Mucosa of rectum (tissue), 2 donors: ENCODE results near the gene EDNRB.

Experiments
- H3K27ac ChIP-seq, 2 donors: one replicate each; pipeline ENCODE4 v1.7.0; 2013; ENCODE audit warnings: inconsistent platforms in 2 of 2, low read depth in 2 of 2, low read length in 2 of 2
- H3K27me3 ChIP-seq, 2 donors: one replicate each; pipeline ENCODE4 v1.7.0; 2013; ENCODE audit warnings: low read length in 2 of 2; ENCODE audit not compliant: control insufficient read depth in 2 of 2, insufficient read depth in 2 of 2
- H3K36me3 ChIP-seq, 2 donors: one replicate each; pipeline ENCODE4 v1.7.0; 2013; ENCODE audit warnings: low read length in 2 of 2; ENCODE audit not compliant: control insufficient read depth in 2 of 2, insufficient read depth in 2 of 2
- H3K4me1 ChIP-seq, 2 donors: one replicate each; pipeline ENCODE4 v1.7.0; 2013; ENCODE audit warnings: low read length in 2 of 2, mild to moderate bottlenecking in 1 of 2; ENCODE audit not compliant: control insufficient read depth in 2 of 2, insufficient read depth in 2 of 2
- H3K4me3 ChIP-seq, 2 donors: one replicate each; pipeline ENCODE4 v1.7.0; 2013; ENCODE audit warnings: low read length in 2 of 2
- H3K9ac ChIP-seq, 2 donors: one replicate each; pipeline ENCODE4 v1.7.0; 2013; ENCODE audit warnings: low read length in 2 of 2, low read depth in 1 of 2, mild to moderate bottlenecking in 1 of 2
- H3K9me3 ChIP-seq, 2 donors: one replicate each; pipeline ENCODE4 v1.7.0; 2013; ENCODE audit warnings: low read length in 2 of 2; ENCODE audit not compliant: control insufficient read depth in 2 of 2
- donor health status: healthy.
- donor health status: Normal muscosa, but diverticular disease.

Gene EDNRB

GRCh38 chr13:77902319-77902963 is 16.2 kb downstream of the EDNRB start:
- Histone ChIP-seq H3K4me3 (no peak overlapping the region), H3K9ac (no peak overlapping the region), H3K36me3 (no peaks in the 10 kb centered on the region), H3K27ac (no peak overlapping the region), H3K4me1 (no peaks in the 10 kb centered on the region), H3K9me3 (no peaks in the 10 kb centered on the region), H3K27me3 (no peaks in the 10 kb centered on the region)

DNA sequence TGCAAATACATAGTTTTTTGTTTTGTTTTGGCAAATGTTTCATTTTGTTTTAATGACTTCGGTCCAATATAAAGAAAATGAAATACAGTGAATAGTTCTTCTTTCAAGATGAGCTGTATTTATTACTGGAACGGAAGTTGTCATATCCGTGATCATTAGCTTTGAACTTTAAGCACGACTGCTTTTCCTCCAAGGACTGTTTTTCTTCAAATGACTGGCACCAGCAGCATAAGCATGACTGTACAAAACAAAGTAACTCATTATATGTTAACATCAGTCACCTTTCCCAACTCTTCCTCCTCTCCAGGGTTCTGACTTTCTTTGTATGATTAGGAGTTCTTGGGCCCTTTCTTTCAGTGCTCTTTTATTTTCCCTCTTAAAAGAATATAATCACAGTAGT is 20.5 kb downstream of the EDNRB start:
- H3K4me1 ChIP-seq: peaks cover 0 to 2% of the 10 kb centered on the region in 2 donors
- H3K9ac ChIP-seq: no peak overlapping the region
- H3K9me3 ChIP-seq: no peaks in the 10 kb centered on the region
- no peaks in the 10 kb centered on the region for H3K27me3 ChIP-seq
- no peak overlapping the region for H3K27ac ChIP-seq
- no peaks in the 10 kb centered on the region for H3K36me3 ChIP-seq
- H3K4me3 ChIP-seq: no peak overlapping the region

DNA sequence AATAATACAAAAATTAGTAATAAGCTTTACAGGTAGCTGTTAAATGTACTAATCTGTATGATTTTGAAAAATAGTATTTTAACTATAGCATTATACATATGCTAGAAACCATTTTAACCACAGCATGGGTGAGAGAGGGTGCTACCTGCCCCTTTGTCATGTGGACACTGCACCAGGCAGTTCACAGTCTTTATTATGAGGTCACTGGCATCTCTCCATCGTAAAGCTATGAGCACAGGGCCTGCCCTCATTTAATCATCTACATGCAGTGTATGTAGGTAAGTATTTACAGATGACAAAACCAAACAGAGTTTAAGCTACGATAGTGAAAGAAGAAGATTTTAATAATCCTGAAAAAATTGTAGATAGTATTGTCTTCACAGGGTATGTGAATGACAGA is 21.7 kb downstream of the EDNRB start:
- Histone ChIP-seq H3K9me3 (no peaks in the 10 kb centered on the region), H3K4me1 (peaks cover 0 to 2% of the 10 kb centered on the region in 2 donors), H3K27me3 (no peaks in the 10 kb centered on the region), H3K9ac (no peak overlapping the region), H3K36me3 (no peaks in the 10 kb centered on the region), H3K4me3 (no peak overlapping the region), H3K27ac (no peak overlapping the region)

DNA sequence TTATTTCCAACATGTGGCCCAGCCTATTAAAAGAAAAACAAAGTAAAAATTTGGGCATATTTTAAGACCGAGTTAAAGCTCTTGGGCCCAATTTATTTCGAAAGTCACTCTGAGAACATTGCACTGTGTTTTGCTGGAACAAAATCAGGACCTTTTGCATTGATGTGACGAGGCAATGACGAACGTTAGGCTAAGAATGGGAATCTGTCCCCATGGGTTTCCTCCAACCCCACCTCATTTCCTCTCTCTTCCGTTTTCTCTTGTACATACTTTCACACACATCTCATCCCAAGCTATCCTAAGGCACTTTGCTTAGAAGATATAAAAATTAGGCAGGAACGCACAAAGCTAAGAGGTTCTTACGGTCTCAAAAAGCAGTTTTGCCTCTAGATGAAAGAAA is 22.1 kb downstream of the EDNRB start:
- H3K4me3 ChIP-seq: no peak overlapping the region
- H3K27me3 ChIP-seq: no peaks in the 10 kb centered on the region
- no peak overlapping the region for H3K27ac ChIP-seq
- no peak overlapping the region for H3K9ac ChIP-seq
- H3K4me1 ChIP-seq: peaks cover 0 to 2% of the 10 kb centered on the region in 2 donors
- H3K36me3 ChIP-seq: no peaks in the 10 kb centered on the region
- no peaks in the 10 kb centered on the region for H3K9me3 ChIP-seq

GRCh38 chr13:77894743-77895142 is 23.9 kb downstream of the EDNRB start:
- Histone ChIP-seq H3K27me3 (no peaks in the 10 kb centered on the region), H3K36me3 (no peaks in the 10 kb centered on the region), H3K27ac (no peak overlapping the region), H3K4me1 (peaks cover 0 to 2% of the 10 kb centered on the region in 2 donors), H3K9me3 (no peaks in the 10 kb centered on the region), H3K4me3 (no peak overlapping the region), H3K9ac (no peak overlapping the region)

DNA sequence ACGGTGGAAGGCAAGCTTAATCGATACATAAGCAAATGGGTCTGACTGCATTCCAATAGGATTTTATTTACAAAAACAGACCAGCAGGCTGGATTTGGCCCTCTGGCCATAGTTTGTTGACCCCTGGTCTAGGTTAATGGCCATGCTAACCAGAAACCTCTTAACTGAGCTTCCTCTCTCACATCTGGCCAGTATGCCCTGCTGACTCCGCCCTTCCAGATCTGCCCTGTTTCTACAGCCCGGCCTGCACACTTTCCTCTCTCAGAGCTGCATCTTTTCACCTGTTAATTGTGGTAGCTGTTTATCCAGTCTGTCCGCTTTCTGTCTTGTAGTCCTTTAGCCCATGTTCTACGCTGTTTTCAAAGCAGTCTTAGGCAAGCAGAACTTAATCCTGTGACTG is 25.6 kb downstream of the EDNRB start:
- peaks cover 0 to 2% of the 10 kb centered on the region in 2 donors for H3K4me1 ChIP-seq
- H3K27me3 ChIP-seq: no peaks in the 10 kb centered on the region
- no peak overlapping the region for H3K9ac ChIP-seq
- no peaks in the 10 kb centered on the region for H3K9me3 ChIP-seq
- no peak overlapping the region for H3K4me3 ChIP-seq
- H3K36me3 ChIP-seq: no peaks in the 10 kb centered on the region
- no peak overlapping the region for H3K27ac ChIP-seq

DNA sequence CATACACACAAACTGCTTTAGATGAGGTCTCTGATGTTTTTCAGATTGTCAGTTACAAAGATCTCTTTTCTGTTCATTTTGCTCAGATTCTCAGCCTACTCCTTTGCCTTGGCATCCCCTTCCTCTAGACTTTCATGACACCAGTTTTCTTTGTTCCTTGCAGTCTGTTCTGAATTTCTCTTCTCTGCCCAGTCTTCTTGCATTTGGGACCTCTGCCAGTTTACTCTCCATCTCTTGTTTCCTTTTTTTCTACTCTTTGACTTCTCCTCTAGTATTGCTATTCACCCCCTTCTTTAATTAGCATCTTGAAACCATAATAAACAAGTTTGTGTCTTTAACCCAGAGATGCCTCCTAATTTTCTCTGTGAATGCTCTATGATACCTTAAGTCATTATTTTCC is 26.1 kb downstream of the EDNRB start:
- Histone ChIP-seq H3K4me3 (no peak overlapping the region), H3K27me3 (no peaks in the 10 kb centered on the region), H3K9me3 (no peaks in the 10 kb centered on the region), H3K27ac (no peak overlapping the region), H3K9ac (no peak overlapping the region), H3K36me3 (no peaks in the 10 kb centered on the region), H3K4me1 (peaks cover 0 to 2% of the 10 kb centered on the region in 2 donors)

DNA sequence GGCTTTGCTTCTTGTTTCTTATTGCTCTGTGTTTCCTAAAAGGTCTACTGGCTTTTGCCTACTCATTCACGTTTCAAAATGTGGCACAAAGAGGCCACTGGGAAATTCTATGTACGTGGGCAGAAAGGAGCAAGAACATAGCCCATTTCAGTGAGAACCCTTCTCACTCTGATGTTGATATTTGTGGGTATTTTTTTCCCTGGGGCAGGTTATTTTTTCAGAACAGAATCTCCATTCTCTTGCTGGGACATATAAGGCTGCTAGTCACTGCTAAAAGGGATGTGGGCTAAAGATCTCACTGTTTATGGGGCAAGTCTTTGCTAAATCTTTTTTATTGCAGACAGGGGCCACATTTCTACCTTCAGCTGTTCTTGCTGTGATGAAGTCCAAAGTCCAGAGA is 27.1 kb downstream of the EDNRB start:
- Histone ChIP-seq H3K27ac (no peak overlapping the region), H3K4me1 (peaks cover 0 to 2% of the 10 kb centered on the region in 2 donors), H3K9me3 (no peaks in the 10 kb centered on the region), H3K27me3 (no peaks in the 10 kb centered on the region), H3K36me3 (no peaks in the 10 kb centered on the region), H3K9ac (no peak overlapping the region), H3K4me3 (no peak overlapping the region)

GRCh38 chr13:77891041-77891440 is 27.6 kb downstream of the EDNRB start:
- no peaks in the 10 kb centered on the region for H3K27me3 ChIP-seq

DNA sequence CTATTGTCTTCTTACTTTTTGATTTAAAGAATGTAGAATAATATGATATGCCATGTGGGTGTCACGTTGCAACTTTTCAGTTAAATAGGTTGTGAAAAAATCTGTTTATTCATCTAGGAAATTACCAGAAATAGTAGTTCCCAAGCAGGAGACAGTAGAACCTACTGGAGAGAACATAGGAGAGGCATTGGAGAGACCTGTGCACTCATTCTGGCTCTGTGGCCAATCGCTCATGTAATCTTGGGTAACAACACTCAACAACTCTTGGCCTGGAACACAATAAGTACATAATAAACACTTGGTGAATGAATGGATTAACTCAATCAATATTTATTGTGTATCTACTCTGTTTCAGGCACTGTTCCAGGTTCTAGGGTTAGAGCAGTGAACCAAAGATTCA is 35.3 kb downstream of the EDNRB start:
- H3K9me3 ChIP-seq: no peaks in the 10 kb centered on the region

More at GRCh38 chr13:77891041-77891440, 27.6 kb downstream of the EDNRB start:
- no peak overlapping the region for H3K9ac ChIP-seq
- H3K4me1 ChIP-seq: peaks cover 0 to 2% of the 10 kb centered on the region in 2 donors
- no peak overlapping the region for H3K4me3 ChIP-seq
- H3K9me3 ChIP-seq: no peaks in the 10 kb centered on the region
- no peak overlapping the region for H3K27ac ChIP-seq
- no peaks in the 10 kb centered on the region for H3K36me3 ChIP-seq

DNA sequence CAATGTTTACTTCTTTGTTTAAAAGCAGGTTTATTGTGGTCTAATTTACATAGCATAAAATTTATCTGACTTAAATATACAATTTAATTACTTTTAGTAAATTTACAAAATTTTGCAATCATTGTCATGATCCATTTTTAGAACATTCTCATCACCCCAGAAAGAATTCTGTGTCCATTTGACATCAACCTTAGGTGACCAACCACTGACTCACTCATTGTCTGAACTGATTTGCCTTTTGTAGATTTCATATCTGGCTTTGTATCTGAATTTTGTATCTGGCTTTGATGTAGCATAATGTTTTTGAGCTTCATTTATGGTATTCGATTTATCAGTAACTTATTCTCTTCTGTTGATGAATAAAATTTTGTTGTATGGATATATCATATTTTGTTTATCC is 40.4 kb downstream of the EDNRB start:
- Histone ChIP-seq H3K36me3 (no peaks in the 10 kb centered on the region), H3K9ac (no peak overlapping the region), H3K27me3 (no peaks in the 10 kb centered on the region), H3K4me3 (no peak overlapping the region), H3K27ac (no peak overlapping the region), H3K4me1 (no peaks in the 10 kb centered on the region), H3K9me3 (no peaks in the 10 kb centered on the region)

More for the DNA sequence above, 35.3 kb downstream of the EDNRB start:
- Histone ChIP-seq H3K4me3 (no peak overlapping the region), H3K4me1 (no peaks in the 10 kb centered on the region), H3K36me3 (no peaks in the 10 kb centered on the region), H3K9ac (no peak overlapping the region), H3K27ac (no peak overlapping the region), H3K27me3 (no peaks in the 10 kb centered on the region)
